Chondrocyte (in vitro differentiated cells): Measurements from ENCODE around the gene EML4. TPM values are rescaled to one million over a fixed set of nuclear protein-coding genes. Genes with fewer than 3 reads are reported as not detected.
A peak's percentile ranks its signal among the peaks of the same experiment; 100 is the strongest.

Experiments used
- DNase-seq: peaks from one replicate; pipeline ENCODE4 v3.0.0; 2021; ENCODE audit warnings: mixed read lengths, low spot score
- H3K27ac Mint-ChIP-seq: one replicate; pipeline ENCODE4 v1.8.0; 2021; ENCODE audit warnings: mild to moderate bottlenecking, moderate library complexity, mixed read lengths; ENCODE audit not compliant: unreplicated experiment
- H3K27me3 Mint-ChIP-seq: 2 replicates; pipeline ENCODE4 v1.8.0; 2021; ENCODE audit warnings: low read depth, mixed read lengths
- H3K36me3 Mint-ChIP-seq: 2 replicates; pipeline ENCODE4 v1.8.0; 2021; ENCODE audit warnings: low read depth, mixed read lengths
- H3K4me1 Mint-ChIP-seq: 2 replicates; pipeline ENCODE4 v1.8.0; 2021; ENCODE audit warnings: low read depth, mild to moderate bottlenecking, mixed read lengths
- H3K4me3 Mint-ChIP-seq: one replicate; pipeline ENCODE4 v1.8.0; 2021; ENCODE audit warnings: mild to moderate bottlenecking, moderate library complexity, mixed read lengths; ENCODE audit not compliant: unreplicated experiment
- H3K9me3 Mint-ChIP-seq: 2 replicates; pipeline ENCODE4 v1.8.0; 2021; ENCODE audit warnings: low read depth, mixed read lengths
- total RNA-seq: library from RNA; stranded (reverse); gene quantifications from 3 replicates; pipeline ENCODE4 v1.2.1, GENCODE V29; 2021
- TF ChIP-seq, protein P1 (sequence below): fragments of 200-600 bp; sonication (generic); IDR thresholded peaks from 2 replicates; pipeline ENCODE4 v1.5.0; 2021; ENCODE audit warnings: antibody characterized with exemption, mild to moderate bottlenecking, moderate library complexity

EML4 gene
- total RNA-seq, 1 donor from 2014 or later: 50.0 TPM

DNA sequence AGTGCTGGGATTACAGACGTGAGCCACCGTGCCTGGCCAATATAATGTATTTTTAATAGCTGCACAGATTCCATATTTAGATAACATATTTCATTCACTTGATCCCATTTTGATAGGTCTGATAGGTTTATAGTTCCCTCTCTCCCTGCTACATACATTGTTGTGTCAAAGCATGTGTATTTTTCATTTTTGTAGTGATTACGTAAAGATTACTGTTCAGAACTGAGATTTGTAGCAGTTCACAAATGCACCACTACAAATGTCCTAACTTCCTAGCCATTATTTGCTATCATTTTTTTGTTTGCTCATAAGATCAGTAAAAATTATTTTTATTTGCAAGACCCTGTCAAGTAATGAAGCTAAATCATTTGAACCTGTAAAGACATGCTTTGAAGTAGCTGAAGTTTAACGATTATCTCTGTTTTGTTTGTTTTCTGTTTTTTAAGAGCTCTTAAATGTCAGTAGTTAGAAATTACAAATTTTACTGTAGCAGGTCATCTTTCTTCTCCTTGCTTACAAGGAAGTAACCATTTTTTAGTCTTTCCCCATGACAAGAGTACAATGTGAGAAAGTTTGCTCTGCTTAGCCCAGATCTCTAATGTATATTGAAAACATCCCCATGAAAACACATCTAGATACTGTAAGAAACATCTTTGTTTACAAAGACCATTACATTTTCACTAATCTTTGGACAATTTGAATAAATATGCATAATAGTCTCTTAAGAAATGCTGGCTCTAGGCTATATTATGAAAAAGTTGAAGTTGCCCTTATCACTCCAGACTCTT, 54.1 kb downstream of the EML4 start:
- Mint-ChIP-seq H3K27me3 (no peaks in the 10 kb centered on the region), H3K9me3 (no peaks in the 10 kb centered on the region), H3K4me3 (no peak overlapping the region), H3K27ac (peak overlapping the region; percentile 85), H3K4me1 (peaks cover 36% of the 10 kb centered on the region), H3K36me3 (no peaks in the 10 kb centered on the region)
- TF ChIP-seq, protein P1, sequence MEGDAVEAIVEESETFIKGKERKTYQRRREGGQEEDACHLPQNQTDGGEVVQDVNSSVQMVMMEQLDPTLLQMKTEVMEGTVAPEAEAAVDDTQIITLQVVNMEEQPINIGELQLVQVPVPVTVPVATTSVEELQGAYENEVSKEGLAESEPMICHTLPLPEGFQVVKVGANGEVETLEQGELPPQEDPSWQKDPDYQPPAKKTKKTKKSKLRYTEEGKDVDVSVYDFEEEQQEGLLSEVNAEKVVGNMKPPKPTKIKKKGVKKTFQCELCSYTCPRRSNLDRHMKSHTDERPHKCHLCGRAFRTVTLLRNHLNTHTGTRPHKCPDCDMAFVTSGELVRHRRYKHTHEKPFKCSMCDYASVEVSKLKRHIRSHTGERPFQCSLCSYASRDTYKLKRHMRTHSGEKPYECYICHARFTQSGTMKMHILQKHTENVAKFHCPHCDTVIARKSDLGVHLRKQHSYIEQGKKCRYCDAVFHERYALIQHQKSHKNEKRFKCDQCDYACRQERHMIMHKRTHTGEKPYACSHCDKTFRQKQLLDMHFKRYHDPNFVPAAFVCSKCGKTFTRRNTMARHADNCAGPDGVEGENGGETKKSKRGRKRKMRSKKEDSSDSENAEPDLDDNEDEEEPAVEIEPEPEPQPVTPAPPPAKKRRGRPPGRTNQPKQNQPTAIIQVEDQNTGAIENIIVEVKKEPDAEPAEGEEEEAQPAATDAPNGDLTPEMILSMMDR: no peak
- DNase-seq: no peak

DNA sequence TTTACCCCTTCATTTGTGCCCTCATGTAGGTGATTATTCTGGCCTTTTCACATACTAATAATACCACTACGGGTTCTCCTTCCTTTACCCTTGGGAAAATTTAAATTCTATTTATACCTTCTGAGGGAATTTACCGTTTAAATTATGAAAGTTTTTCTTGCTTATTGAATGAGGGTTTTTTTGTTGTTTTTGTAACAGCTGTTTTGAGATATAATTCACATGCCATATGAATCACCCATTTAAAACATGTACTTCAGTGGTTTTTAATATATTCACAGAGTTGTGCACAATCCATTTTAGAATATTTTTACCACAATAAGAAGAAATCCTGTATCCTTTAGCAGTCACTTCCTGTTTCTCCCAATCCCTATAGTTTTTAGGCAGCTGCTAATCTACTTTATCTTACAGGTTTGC, 54.7 kb downstream of the EML4 start:
- Mint-ChIP-seq H3K9me3 (no peaks in the 10 kb centered on the region), H3K36me3 (no peaks in the 10 kb centered on the region), H3K27me3 (no peaks in the 10 kb centered on the region), H3K4me3 (no peak overlapping the region), H3K27ac (peak overlapping the region; percentile 85), H3K4me1 (peaks cover 33% of the 10 kb centered on the region)
- DNase-seq: no peak
- TF ChIP-seq, protein P1: no peak

DNA sequence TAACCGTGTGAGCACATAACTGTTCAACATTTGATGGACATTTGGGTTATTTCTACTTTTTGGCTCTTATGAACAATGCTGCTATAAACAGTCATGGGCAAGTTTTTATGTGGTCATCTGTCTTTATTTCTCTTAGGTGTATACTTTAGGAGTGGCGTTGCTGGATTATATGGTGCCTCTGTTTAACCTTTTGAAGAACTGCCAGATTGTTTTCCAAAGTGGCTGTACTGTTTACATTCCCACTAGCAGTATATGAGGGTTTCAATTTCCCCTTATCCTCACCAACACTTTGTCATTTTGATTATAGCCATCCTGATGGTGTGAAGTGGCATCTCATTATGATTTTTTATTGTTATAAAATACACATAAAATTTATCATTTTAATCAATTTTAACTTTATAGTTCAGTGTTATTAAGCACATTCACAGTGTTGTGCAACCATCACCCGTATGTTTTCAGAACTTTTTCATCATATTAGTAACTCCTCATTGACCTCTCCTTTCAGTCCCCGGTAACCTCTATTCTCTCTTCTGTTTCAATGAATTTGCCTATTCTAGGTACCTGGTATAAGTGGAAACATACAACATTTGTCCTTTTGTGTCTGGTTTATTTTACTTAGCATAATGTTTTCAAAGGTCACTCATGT, 55.4 kb downstream of the EML4 start:
- H3K4me1 Mint-ChIP-seq: peaks cover 37% of the 10 kb centered on the region
- no peak overlapping the region for H3K4me3 Mint-ChIP-seq
- DNase-seq: no peak
- H3K27ac Mint-ChIP-seq: peak overlapping the region; percentile 85
- no peaks in the 10 kb centered on the region for H3K27me3 Mint-ChIP-seq
- TF ChIP-seq, protein P1: no peak
- no peaks in the 10 kb centered on the region for H3K9me3 Mint-ChIP-seq
- H3K36me3 Mint-ChIP-seq: no peaks in the 10 kb centered on the region

DNA sequence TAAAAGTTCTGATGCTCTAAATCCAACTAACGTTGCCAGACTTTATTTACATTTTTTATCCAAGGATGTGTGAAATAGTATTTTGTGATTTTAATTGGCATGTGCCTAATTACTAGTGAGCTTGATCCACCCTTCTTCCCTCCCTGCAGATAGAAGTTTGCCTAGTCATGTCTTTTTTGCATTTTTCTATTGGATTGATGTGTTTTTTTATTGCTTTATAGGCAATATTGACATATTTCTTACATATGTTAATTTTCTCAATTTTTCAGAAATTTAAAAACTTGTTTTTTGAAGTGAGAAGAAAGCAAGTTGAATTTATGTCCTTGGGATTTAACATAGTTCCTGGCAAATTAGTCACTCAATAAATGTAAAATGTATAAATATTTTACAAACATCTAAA, 56.4 kb downstream of the EML4 start:
- no peaks in the 10 kb centered on the region for H3K9me3 Mint-ChIP-seq
- H3K4me1 Mint-ChIP-seq: peaks cover 41% of the 10 kb centered on the region
- H3K27ac Mint-ChIP-seq: no peak overlapping the region
- H3K36me3 Mint-ChIP-seq: no peaks in the 10 kb centered on the region
- H3K4me3 Mint-ChIP-seq: no peak overlapping the region
- TF ChIP-seq, protein P1: no peak
- H3K27me3 Mint-ChIP-seq: no peaks in the 10 kb centered on the region
- DNase-seq: no peak

DNA sequence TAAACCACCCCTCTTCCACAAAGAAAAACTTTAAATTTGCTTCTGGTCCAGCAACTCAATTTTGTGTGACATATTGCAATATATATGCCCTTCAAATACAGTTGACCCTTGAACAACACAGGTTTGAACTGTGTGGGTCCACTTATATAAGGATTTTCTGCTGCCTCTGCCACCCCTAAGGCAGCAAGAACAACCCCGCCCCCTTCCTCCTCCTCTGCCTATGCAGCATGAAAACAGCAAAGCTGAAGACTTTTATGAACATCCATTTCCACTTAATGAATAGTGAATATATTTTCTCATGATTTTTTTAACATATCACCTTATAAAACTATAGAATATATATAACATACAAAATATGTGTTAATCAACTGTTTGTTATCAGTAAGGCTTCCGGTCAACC, 58.3 kb downstream of the EML4 start:
- Mint-ChIP-seq H3K27me3 (no peaks in the 10 kb centered on the region), H3K4me3 (no peak overlapping the region), H3K27ac (no peak overlapping the region), H3K9me3 (no peaks in the 10 kb centered on the region), H3K36me3 (no peaks in the 10 kb centered on the region), H3K4me1 (peaks cover 42% of the 10 kb centered on the region)
- DNase-seq: no peak
- TF ChIP-seq, protein P1: no peak
